A549 (cell line): ENCODE measurements around the gene CNKSR1.

Experiments used
- BHLHE40 ChIP-seq: IDR thresholded peaks from 2 replicates; pipeline ENCODE4 v1.6.1; 2012; ENCODE audit warnings: low read depth, low read length, inconsistent platforms
- CEBPB ChIP-seq, 2 experiments: fragments of >200 bp in 1 of 2; sonication (Bioruptor Twin) in 1 of 2; formaldehyde crosslinking in 1 of 2; IDR thresholded peaks; 2 replicates each; pipeline ENCODE4 v1.6.1; 2012 to 2016
- MAFK ChIP-seq: fragments of 450-650 bp; IDR thresholded peaks from 2 replicates; pipeline ENCODE4 v1.6.1; 2014; ENCODE audit not compliant: partially characterized antibody
- MAX ChIP-seq: IDR thresholded peaks from 2 replicates; pipeline ENCODE4 v1.6.1; 2012
- PBX3 ChIP-seq: IDR thresholded peaks from 2 replicates; pipeline ENCODE4 v1.6.1; 2012
- PHF8 ChIP-seq: fragments of 200-600 bp; sonication (generic); IDR thresholded peaks from 2 replicates; pipeline ENCODE4 v1.6.1; 2016; ENCODE audit warnings: low read depth, mild to moderate bottlenecking, antibody characterized with exemption, moderate library complexity, borderline replicate concordance
- POLR2AphosphoS2 ChIP-seq: conservative IDR thresholded peaks from 2 replicates; pipeline ENCODE4 v1.6.1; 2012; ENCODE audit warnings: low read length, improper control_type of control experiment, inconsistent platforms
- RAD21 ChIP-seq, 2 experiments: fragments of >200 bp in 1 of 2; sonication (Bioruptor Twin) in 1 of 2; formaldehyde crosslinking in 1 of 2; IDR thresholded peaks in 1 of 2; conservative IDR thresholded peaks in 1 of 2; 2 replicates in 1 of 2; 3 replicates in 1 of 2; pipeline ENCODE4 v1.6.1; 2012 to 2018; ENCODE audit warnings: inconsistent platforms in 1 of 2
- TF ChIP-seq, protein P1 (sequence below): fragments of >200 bp; sonication (Bioruptor Twin); formaldehyde crosslinking; IDR thresholded peaks from 3 replicates; pipeline ENCODE4 v1.5.1; 2016
- TF ChIP-seq, protein P2 (sequence below): IDR thresholded peaks from 2 replicates; pipeline ENCODE4 v1.6.1; 2012; ENCODE audit warnings: low read depth, borderline replicate concordance

GRCh38 chr1:26162220-26162709, 15.0 kb upstream of the CNKSR1 start:
- TF ChIP-seq, protein P1, sequence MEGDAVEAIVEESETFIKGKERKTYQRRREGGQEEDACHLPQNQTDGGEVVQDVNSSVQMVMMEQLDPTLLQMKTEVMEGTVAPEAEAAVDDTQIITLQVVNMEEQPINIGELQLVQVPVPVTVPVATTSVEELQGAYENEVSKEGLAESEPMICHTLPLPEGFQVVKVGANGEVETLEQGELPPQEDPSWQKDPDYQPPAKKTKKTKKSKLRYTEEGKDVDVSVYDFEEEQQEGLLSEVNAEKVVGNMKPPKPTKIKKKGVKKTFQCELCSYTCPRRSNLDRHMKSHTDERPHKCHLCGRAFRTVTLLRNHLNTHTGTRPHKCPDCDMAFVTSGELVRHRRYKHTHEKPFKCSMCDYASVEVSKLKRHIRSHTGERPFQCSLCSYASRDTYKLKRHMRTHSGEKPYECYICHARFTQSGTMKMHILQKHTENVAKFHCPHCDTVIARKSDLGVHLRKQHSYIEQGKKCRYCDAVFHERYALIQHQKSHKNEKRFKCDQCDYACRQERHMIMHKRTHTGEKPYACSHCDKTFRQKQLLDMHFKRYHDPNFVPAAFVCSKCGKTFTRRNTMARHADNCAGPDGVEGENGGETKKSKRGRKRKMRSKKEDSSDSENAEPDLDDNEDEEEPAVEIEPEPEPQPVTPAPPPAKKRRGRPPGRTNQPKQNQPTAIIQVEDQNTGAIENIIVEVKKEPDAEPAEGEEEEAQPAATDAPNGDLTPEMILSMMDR = no peak
- TF ChIP-seq MAFK = no peak
- TF ChIP-seq MAX = no peak
- no peak for TF ChIP-seq RAD21 (conservative IDR thresholded peaks at IDR 0.05 in 1 of 2, IDR thresholded peaks at IDR 0.05 in 1 of 2)
- no peak for TF ChIP-seq POLR2AphosphoS2
- no peak for TF ChIP-seq PBX3
- TF ChIP-seq BHLHE40 = no peak
- TF ChIP-seq, protein P2, sequence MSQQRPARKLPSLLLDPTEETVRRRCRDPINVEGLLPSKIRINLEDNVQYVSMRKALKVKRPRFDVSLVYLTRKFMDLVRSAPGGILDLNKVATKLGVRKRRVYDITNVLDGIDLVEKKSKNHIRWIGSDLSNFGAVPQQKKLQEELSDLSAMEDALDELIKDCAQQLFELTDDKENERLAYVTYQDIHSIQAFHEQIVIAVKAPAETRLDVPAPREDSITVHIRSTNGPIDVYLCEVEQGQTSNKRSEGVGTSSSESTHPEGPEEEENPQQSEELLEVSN = no peak
- no peak for TF ChIP-seq CEBPB (IDR thresholded peaks at IDR 0.05)
- TF ChIP-seq PHF8 = no peak
